ENCODE measurements around the gene EIPR1.
A peak's percentile ranks its signal among the peaks of the same experiment; 100 is the strongest.

EIPR1 gene

GRCh38 chr2:3263487-3263886 is 114.1 kb downstream of the EIPR1 start:
- DNase-seq (ENCODE audit: low read depth): no peak
- H3K4me3 ChIP-seq (ENCODE audit: low read depth, low read length): no peak overlapping the region

DNA sequence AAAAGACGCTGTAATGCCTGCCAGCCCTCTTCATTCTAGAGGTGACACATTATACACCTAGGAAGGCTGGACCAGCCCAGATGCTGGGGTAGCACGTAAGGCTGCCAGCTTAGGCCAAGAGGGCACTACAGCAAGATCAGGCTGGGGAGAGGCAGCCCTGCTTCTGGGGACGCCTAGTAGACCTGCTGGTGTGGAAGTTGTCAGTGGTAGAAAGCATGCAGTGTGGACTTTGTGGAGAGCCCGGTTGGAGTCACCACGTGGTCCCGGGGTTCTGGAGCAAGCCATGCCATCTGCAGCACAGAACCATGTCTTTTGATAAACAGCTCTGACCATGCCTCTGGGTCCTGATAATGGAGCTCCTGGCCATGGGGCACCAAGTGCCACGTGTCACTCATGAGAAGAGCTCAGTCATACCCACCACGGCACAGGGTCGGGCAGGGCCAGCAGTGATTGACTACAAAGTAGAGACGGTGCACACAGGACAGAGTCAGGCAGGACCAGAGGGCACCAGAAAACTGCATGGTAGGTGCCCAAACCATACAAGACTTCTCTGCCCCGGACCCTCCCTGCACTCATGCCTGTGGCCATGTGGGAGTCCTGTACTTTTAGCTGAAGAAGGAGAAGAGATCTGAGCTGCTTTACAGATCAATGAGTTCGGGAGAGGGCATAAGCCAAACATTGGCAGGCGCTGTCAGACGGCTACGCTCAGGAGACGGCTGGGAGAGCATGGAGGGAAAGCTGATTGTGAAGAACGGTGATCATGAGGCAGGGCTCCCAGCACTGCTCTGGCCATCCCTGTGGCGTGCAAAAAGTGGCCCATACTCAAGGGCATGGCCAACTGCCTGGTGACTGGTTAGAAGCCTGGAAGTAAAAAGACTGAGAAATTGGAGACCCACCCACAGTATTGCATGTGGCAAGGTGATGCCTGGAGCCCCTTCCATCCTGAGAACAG is 114.9 kb downstream of the EIPR1 start:
- H3K4me3 ChIP-seq (ENCODE audit: low read depth, low read length): no peak overlapping the region
- no peak for DNase-seq (ENCODE audit: low read depth)

- DNase-seq (ENCODE audit: low read depth): no peak
- no peak overlapping the region for H3K4me3 ChIP-seq (ENCODE audit: low read depth, low read length)
Measured at GRCh38 chr2:3261511-3261910, 116.1 kb downstream of the EIPR1 start.

DNA sequence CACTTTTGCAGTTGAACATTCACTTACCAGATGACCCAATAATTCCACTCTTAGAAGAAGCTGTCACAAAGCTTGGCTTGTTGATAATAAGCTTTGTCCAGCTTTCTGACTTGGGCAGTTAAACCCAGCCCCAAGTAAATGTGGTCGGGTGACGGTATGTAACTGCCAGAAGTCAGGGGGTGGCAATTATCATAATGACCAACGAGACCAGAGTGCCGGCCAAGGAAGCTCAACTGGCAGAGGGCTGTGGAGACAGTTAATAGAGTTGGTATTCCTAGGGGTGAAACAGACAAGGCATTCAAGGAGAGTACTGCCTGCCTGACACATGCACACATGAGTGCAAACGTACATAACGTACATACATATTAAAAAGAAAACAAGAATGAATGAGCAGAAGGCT is 116.7 kb downstream of the EIPR1 start:
- no peak for DNase-seq (ENCODE audit: low read depth)

DNA sequence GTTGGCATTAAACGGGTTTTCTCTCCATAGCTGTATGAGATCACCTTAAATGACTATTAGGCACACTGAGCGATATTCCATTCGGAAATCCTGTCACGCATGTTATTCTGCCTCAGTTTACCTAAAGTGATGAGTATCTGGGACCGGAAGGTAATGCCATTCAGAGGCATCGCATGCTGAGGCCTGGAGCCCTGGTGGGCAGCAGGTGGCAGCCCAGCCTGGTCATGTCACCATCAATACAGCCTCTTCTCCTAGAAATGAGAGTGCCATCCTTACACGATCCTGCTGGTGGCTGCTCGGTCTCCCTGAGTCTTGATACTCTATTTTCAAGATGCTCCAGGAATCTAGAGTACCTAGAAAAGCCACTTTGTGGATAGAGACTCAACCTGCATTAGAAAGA is 119.8 kb downstream of the EIPR1 start:
- no peak for DNase-seq (ENCODE audit: low read depth)

More for the DNA sequence above, 116.7 kb downstream of the EIPR1 start:
- no peak overlapping the region for H3K4me3 ChIP-seq (ENCODE audit: low read depth, low read length)

DNA sequence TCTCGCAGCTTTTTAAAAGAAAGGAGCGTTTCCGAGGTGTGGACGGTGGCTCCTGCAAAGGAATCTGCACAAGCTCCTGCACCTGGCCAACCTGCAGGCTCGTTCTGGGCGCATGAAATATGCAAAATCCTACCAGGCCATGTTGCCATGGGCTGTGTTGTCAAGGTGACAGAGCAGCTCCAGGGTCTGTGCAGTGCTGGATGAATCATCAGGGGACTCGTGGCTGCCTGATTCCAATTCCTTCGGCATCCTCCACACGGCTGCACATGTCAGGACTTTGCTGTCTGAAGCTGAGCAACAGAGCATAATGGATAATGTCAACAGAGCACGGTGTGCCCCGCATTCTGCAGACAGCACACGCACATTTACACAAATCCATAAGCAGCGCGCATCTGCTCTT is 120.5 kb downstream of the EIPR1 start:
- peak; percentile 4 for DNase-seq (ENCODE audit: low read depth)
- H3K4me3 ChIP-seq (ENCODE audit: low read depth, low read length): no peak overlapping the region

More for the DNA sequence above, 119.8 kb downstream of the EIPR1 start:
- H3K4me3 ChIP-seq (ENCODE audit: low read depth, low read length): no peak overlapping the region

DNA sequence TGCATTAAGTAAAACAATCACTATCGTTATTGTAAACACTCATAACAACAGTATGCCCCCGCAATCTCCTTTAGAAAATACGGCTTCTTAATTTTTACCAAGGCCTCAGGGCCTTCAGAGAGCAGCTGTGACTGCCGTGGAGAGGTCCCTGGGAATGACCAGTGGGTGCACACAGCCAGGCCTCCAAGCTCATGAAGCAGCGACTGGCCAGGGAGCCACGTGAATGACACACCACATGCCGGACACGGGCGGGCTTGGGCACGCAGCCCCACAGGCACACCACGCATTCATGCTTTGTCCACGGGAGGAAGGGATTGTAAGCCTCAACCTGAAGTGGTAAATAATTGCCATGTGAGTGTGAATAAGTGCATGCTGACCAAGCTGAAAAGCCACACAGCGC is 121.0 kb downstream of the EIPR1 start:
- no peak for DNase-seq (ENCODE audit: low read depth)
- no peak overlapping the region for H3K4me3 ChIP-seq (ENCODE audit: low read depth, low read length)

DNA sequence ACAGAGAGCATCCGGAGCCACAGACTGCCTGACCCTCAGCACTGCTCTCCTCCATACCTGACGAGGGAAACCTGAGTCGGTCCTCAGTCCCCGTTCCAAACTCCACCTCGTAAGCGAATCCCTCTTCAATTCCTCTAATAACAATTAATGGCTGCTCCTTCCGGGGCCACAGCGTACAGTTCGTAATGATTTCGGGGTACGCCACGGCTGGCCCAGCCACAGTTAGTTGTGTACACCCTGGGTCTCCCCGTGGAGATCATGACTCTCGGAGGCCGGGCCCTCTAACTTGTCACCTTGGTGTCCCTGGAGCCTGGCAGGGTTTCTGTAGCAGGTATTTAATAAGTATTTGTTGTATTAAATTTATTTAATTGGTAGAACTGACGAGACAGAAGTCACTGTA is 121.5 kb downstream of the EIPR1 start:
- no peak for DNase-seq (ENCODE audit: low read depth)
- H3K4me3 ChIP-seq (ENCODE audit: low read depth, low read length): no peak overlapping the region

- no peak overlapping the region for H3K4me3 ChIP-seq (ENCODE audit: low read depth, low read length)
- no peak for DNase-seq (ENCODE audit: low read depth)
Measured at GRCh38 chr2:3254442-3254941, 123.1 kb downstream of the EIPR1 start.

DNA sequence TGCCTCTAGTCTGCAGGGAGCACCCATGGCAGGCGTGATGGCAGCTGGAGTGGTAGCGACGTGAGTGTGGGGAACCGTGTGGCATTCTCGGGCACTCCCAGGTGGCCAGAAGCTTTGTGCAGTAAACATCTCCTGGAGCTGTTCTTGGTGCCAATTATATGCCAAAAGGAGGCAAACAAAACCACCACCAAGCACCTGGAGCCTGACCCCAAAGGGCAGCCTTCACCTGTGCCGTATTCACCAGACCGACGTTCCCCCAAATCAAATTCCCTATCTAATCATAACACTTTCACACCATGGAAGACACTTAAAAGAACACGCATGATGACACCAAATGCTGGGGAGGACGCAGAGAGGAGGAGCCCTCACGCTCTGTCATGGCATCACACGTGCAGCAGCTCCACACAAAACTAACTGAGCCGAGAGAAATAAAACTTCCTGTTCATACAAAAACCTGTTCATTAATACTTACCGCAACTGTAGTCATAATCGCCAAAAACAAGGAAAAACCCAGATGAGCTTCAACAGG is 123.6 kb downstream of the EIPR1 start:
- H3K4me3 ChIP-seq (ENCODE audit: low read depth, low read length): no peak overlapping the region
- DNase-seq (ENCODE audit: low read depth): no peak

DNA sequence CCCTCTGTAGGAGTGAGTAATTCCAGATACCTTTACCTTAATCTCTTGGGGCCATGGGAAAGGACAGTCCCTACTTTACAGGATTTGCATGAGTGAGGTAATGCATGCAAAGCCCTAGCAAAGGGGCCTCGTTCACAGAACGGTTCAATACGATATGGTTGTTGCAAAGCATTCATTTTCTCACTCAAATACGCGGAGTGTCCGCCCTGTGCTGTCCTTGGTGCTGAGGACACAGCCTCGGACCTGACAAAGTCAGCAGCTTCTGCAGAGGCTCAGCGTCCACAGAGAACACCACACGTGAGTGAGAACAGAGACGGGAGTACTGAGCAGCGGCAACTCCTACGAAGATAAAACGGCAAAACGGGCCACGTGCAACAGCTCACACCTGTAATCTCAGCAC is 125.7 kb downstream of the EIPR1 start:
- no peak overlapping the region for H3K4me3 ChIP-seq (ENCODE audit: low read depth, low read length)
- peak; percentile 1 for DNase-seq (ENCODE audit: low read depth)

DNA sequence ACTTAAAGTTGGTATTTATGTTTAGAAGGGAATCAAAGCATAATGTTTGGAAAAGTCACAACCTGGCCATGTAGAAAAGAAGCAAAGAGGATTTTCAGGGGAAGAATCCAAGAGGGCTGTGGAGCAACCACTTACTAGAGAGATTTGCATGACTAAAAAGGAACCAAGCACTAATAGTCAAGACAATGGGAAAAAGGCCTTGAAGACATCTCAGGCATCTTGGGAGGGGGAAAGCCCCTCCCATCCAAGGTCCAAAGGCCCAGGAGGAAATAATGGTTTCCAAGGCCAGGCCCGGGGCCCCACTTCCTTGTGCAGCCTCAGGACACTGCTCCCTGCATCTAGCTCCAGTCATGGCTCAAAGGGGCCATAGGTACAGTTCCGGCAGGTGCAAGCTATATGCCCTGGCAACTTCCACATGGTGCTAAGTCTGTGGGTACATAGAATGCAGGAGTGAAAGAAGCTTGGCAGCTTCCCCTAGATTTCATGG is 128.1 kb downstream of the EIPR1 start:
- no peak overlapping the region for H3K4me3 ChIP-seq (ENCODE audit: low read depth, low read length)
- DNase-seq (ENCODE audit: low read depth): no peak

- no peak overlapping the region for H3K4me3 ChIP-seq (ENCODE audit: low read depth, low read length)
- DNase-seq (ENCODE audit: low read depth): no peak
Measured at GRCh38 chr2:3248754-3249475, 128.7 kb downstream of the EIPR1 start.

GRCh38 chr2:3246928-3247714 is 130.5 kb downstream of the EIPR1 start:
- H3K4me3 ChIP-seq (ENCODE audit: low read depth, low read length): no peak overlapping the region
- DNase-seq (ENCODE audit: low read depth): no peak

DNA sequence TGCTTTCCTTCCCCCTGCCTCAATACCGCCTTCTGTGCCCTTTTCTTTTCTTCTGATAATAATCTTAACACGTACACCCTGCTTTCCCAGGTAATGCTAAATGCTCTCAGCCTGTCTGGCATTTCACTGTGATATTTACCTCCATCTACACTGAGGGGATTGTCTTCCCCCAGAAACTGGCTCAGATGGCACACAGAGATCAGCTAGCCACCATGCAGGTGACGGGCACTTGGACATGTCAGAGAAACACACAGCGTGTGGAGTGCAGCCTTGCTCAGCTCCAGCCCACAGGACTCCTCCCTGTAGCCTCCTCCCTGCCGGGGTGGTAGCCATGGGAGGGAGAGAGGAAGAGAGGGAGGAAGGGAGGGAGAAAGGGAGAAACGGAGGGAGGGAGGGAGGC is 131.2 kb downstream of the EIPR1 start:
- no peak for DNase-seq (ENCODE audit: low read depth)
- no peak overlapping the region for H3K4me3 ChIP-seq (ENCODE audit: low read depth, low read length)

GRCh38 chr2:3244486-3244885 is 133.1 kb downstream of the EIPR1 start:
- no peak for DNase-seq (ENCODE audit: low read depth)
- no peak overlapping the region for H3K4me3 ChIP-seq (ENCODE audit: low read depth, low read length)

DNA sequence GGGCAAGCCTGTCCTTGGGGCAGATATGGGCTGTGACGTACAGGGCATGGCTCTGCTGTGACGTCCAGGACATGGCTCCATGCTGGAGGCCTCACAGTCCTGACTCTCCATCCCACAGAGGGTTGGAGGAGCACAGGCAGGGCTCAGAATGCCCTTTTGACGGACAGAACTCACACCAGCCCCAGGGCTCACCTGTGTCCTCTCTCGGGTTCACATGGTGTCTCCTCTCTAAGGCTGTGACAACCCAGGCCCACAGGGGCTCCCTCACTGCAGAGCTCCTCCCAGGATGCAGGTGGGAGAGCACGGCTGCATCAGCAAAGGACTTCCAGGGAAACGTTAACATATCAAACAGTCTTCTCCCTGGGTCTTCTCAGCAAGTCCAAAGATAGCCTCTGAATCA is 133.8 kb downstream of the EIPR1 start:
- no peak for DNase-seq (ENCODE audit: low read depth)
- no peak overlapping the region for H3K4me3 ChIP-seq (ENCODE audit: low read depth, low read length)

- no peak overlapping the region for H3K4me3 ChIP-seq (ENCODE audit: low read depth, low read length)
- DNase-seq (ENCODE audit: low read depth): peak; percentile 10
Measured at GRCh38 chr2:3242747-3243369, 134.8 kb downstream of the EIPR1 start.
